ENCODE data around the gene GALNS.

The GALNS gene

GRCh38 chr16:88867581-88868246 is 11.0 kb upstream of the GALNS start:
- ATAC-seq, result no peak
- TF ChIP-seq TOX (CRISPR knock-in tag; IDR thresholded peaks at IDR 0.05; ENCODE audit: borderline replicate concordance) (no peak), OSR1 (CRISPR knock-in tag; IDR thresholded peaks at IDR 0.05) (no peak), ZFP30 (CRISPR knock-in tag; IDR thresholded peaks at IDR 0.05) (no peak), ZFP3 (CRISPR knock-in tag; IDR thresholded peaks at IDR 0.05) (no peak), ISL1 (CRISPR knock-in tag; IDR thresholded peaks at IDR 0.05) (no peak), PATZ1 (CRISPR knock-in tag; IDR thresholded peaks at IDR 0.05; ENCODE audit: borderline replicate concordance) (no peak), CSDC2 (CRISPR knock-in tag; IDR thresholded peaks at IDR 0.05) (no peak), SNAI2 (CRISPR knock-in tag; IDR thresholded peaks at IDR 0.05) (no peak), CSRNP3 (CRISPR knock-in tag; IDR thresholded peaks at IDR 0.05) (no peak), CREB5 (CRISPR knock-in tag; IDR thresholded peaks at IDR 0.05; ENCODE audit: low read depth) (no peak)

- no peak for TF ChIP-seq GLIS3 (CRISPR knock-in tag; IDR thresholded peaks at IDR 0.05)
- TF ChIP-seq PATZ1 (CRISPR knock-in tag; IDR thresholded peaks at IDR 0.05; ENCODE audit: borderline replicate concordance), result no peak
- no peak for TF ChIP-seq ZFP30 (CRISPR knock-in tag; IDR thresholded peaks at IDR 0.05)
- no peak for ATAC-seq
Measured at GRCh38 chr16:88866151-88866920, 9.6 kb upstream of the GALNS start, which contains the start of gene PABPN1L. TSS of gene PABPN1L (minus strand) at chr16:88866660. CDS start at chr16:88866606, 54 bp downstream.

GRCh38 chr16:88865742-88866141 is 9.0 kb upstream of the GALNS start:
- ATAC-seq, result no peak
- TF ChIP-seq SNAI2 (CRISPR knock-in tag; IDR thresholded peaks at IDR 0.05) (no peak), RARB (CRISPR knock-in tag; IDR thresholded peaks at IDR 0.05) (no peak)

- ATAC-seq, result no peak
- TF ChIP-seq BACH2 (CRISPR knock-in tag; IDR thresholded peaks at IDR 0.05; ENCODE audit: borderline replicate concordance) (no peak), ISL1 (CRISPR knock-in tag; IDR thresholded peaks at IDR 0.05) (no peak), RARB (CRISPR knock-in tag; IDR thresholded peaks at IDR 0.05) (no peak), TSHZ2 (CRISPR knock-in tag; IDR thresholded peaks at IDR 0.05) (no peak), ZNF70 (CRISPR knock-in tag; IDR thresholded peaks at IDR 0.05) (no peak), ZC3H10 (CRISPR knock-in tag; IDR thresholded peaks at IDR 0.05) (no peak), CREB5 (CRISPR knock-in tag; IDR thresholded peaks at IDR 0.05; ENCODE audit: low read depth) (no peak), CSRNP3 (CRISPR knock-in tag; IDR thresholded peaks at IDR 0.05) (no peak), ZFP30 (CRISPR knock-in tag; IDR thresholded peaks at IDR 0.05) (no peak), POU6F1 (CRISPR knock-in tag; IDR thresholded peaks at IDR 0.05; ENCODE audit: borderline replicate concordance, low read depth) (no peak), SNAI2 (CRISPR knock-in tag; IDR thresholded peaks at IDR 0.05) (no peak), TOX (CRISPR knock-in tag; IDR thresholded peaks at IDR 0.05; ENCODE audit: borderline replicate concordance) (no peak), TCF4 (CRISPR knock-in tag; IDR thresholded peaks at IDR 0.05; ENCODE audit: borderline replicate concordance) (no peak), CSDC2 (CRISPR knock-in tag; IDR thresholded peaks at IDR 0.05) (no peak), GLIS3 (CRISPR knock-in tag; IDR thresholded peaks at IDR 0.05) (no peak), OSR1 (CRISPR knock-in tag; IDR thresholded peaks at IDR 0.05) (no peak)
Measured at GRCh38 chr16:88865310-88865709, 8.6 kb upstream of the GALNS start.

Data from SK-N-SH treated with all-trans-retinoic acid at 6 μM for 48 hours (cell line).